Measurements from ENCODE around the gene TTC19. TPM values are rescaled to one million over a fixed set of nuclear protein-coding genes. Genes with fewer than 3 reads are reported as not detected.
A peak's percentile ranks its signal among the peaks of the same experiment; 100 is the strongest.

TTC19 gene
- total RNA-seq, 2 donors from 2014 or later = 64.1 to 75.8 TPM

DNA sequence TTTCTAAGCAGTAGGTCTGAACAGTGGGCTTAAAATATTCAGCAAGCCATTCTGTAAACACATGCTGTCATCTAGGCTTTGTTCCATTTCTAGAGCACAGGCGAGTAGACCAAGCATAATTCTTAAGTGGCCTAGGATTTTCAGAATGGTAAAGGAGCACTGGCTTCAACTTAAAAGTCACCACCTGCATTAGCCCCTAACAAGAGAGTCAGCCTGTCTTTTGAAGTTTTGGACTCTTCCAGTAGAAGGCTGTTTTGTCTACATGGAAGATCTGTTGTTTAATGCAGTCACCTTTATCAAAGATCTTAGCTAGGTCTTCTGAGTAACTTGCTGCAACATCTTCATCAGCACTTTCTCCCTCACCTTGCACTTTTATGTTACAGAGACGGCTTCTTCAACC lies 36.6 kb downstream of the TTC19 start:
- H3K36me3 ChIP-seq (replicated peaks in 1 of 2; ENCODE audit: insufficient read depth in 1 of 2, low read depth in 2 of 2) = peaks cover 11 to 27% of the 10 kb centered on the region in 2 donors
- intact Hi-C loops (cut with DNase I) = no loop called here

GRCh38 chr17:16037636-16038035 lies 38.0 kb downstream of the TTC19 start:
- peaks cover 10 to 16% of the 10 kb centered on the region in 2 donors for H3K36me3 ChIP-seq (replicated peaks in 1 of 2; ENCODE audit: insufficient read depth in 1 of 2, low read depth in 2 of 2)
- no peak for DNase-seq
- no peak for TF ChIP-seq POLR2A (IDR thresholded peaks at IDR 0.05)
- TF ChIP-seq, protein P1, sequence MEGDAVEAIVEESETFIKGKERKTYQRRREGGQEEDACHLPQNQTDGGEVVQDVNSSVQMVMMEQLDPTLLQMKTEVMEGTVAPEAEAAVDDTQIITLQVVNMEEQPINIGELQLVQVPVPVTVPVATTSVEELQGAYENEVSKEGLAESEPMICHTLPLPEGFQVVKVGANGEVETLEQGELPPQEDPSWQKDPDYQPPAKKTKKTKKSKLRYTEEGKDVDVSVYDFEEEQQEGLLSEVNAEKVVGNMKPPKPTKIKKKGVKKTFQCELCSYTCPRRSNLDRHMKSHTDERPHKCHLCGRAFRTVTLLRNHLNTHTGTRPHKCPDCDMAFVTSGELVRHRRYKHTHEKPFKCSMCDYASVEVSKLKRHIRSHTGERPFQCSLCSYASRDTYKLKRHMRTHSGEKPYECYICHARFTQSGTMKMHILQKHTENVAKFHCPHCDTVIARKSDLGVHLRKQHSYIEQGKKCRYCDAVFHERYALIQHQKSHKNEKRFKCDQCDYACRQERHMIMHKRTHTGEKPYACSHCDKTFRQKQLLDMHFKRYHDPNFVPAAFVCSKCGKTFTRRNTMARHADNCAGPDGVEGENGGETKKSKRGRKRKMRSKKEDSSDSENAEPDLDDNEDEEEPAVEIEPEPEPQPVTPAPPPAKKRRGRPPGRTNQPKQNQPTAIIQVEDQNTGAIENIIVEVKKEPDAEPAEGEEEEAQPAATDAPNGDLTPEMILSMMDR (IDR thresholded peaks at IDR 0.05) = no peak

More for the DNA sequence above, 36.6 kb downstream of the TTC19 start:
- Histone ChIP-seq H3K27ac (no peak overlapping the region), H3K4me1 (peaks cover 13% of the 10 kb centered on the region), H3K4me3 (no peak overlapping the region), H3K9me3 (no peaks in the 10 kb centered on the region), H3K27me3 (no peaks in the 10 kb centered on the region)
- TF ChIP-seq, protein P1 (IDR thresholded peaks at IDR 0.05) = no peak
- no peak for TF ChIP-seq POLR2A (IDR thresholded peaks at IDR 0.05)
- ATAC-seq (no peak), DNase-seq (no peak)
- WGBS, 2 donors = 82 to 94% methylated on average over 2 of the region's 2 CpGs

GRCh38 chr17:16040710-16041251 lies 41.2 kb downstream of the TTC19 start:
- H3K9me3 ChIP-seq = no peaks in the 10 kb centered on the region
- H3K4me3 ChIP-seq = no peak overlapping the region
- H3K27me3 ChIP-seq = no peaks in the 10 kb centered on the region
- no peak for TF ChIP-seq POLR2A (IDR thresholded peaks at IDR 0.05)
- TF ChIP-seq, protein P1 (IDR thresholded peaks at IDR 0.05) = no peak
- intact Hi-C loops (cut with DNase I) = no loop called here
- peaks cover 8 to 13% of the 10 kb centered on the region in 2 donors for H3K36me3 ChIP-seq (replicated peaks in 1 of 2; ENCODE audit: insufficient read depth in 1 of 2, low read depth in 2 of 2)
- peak; percentile 71 to 88 (median 84) for DNase-seq
- ATAC-seq = peak; percentile 95
- WGBS, 2 donors = 18 to 26% methylated on average over 4 of the region's 4 CpGs
- H3K27ac ChIP-seq = peak overlapping the region in 3 of 4 donors; percentile 72 to 92 (median 75)
- peaks cover 27% of the 10 kb centered on the region for H3K4me1 ChIP-seq

More at GRCh38 chr17:16037636-16038035, 38.0 kb downstream of the TTC19 start:
- Histone ChIP-seq H3K4me1 (peaks cover 24% of the 10 kb centered on the region), H3K4me3 (no peak overlapping the region), H3K27me3 (no peaks in the 10 kb centered on the region), H3K27ac (peak overlapping the region in 1 of 4 donors; percentile 22), H3K9me3 (no peaks in the 10 kb centered on the region)
- ATAC-seq = no peak
- intact Hi-C loops (cut with DNase I) = no loop called here

DNA sequence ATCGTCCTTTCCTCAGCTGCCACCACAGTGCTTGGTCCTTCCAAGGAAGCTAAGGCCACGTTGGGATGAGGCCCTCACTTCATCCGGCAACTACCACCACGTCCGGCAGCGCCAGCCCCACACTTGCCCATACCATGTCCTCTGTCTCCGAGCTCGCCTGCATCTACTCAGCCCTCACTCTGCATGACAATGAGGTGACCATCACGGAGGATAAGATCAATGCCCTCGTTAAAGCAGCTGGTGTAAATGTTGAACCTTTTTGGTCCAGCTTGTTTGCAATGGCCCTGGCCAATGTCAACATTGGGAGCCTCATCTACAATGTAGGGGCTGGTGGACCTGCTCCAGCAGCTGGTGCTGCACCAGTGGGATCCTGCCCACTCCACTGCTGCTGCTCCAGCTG lies 44.9 kb downstream of the TTC19 start:
- DNase-seq = no peak
- H3K36me3 ChIP-seq (replicated peaks in 1 of 2; ENCODE audit: insufficient read depth in 1 of 2, low read depth in 2 of 2) = peaks cover 0 to 17% of the 10 kb centered on the region in 2 donors
- no peaks in the 10 kb centered on the region for H3K9me3 ChIP-seq
- no peak overlapping the region for H3K4me3 ChIP-seq
- no peak overlapping the region for H3K27ac ChIP-seq
- ATAC-seq = no peak
- peaks cover 36% of the 10 kb centered on the region for H3K4me1 ChIP-seq
- TF ChIP-seq, protein P1 (IDR thresholded peaks at IDR 0.05) = no peak
- TF ChIP-seq POLR2A (IDR thresholded peaks at IDR 0.05) = no peak
- intact Hi-C loops (cut with DNase I) = no loop called here
- 86 to 89% methylated on average over 10 of the region's 10 CpGs for WGBS, 2 donors
- H3K27me3 ChIP-seq = no peaks in the 10 kb centered on the region

GRCh38 chr17:16046966-16047365 lies 47.3 kb downstream of the TTC19 start:
- Histone ChIP-seq H3K27ac (no peak overlapping the region), H3K9me3 (no peaks in the 10 kb centered on the region), H3K4me1 (peaks cover 20% of the 10 kb centered on the region), H3K27me3 (no peaks in the 10 kb centered on the region), H3K36me3 (replicated peaks in 1 of 2; ENCODE audit: insufficient read depth in 1 of 2, low read depth in 2 of 2) (peaks cover 0 to 17% of the 10 kb centered on the region in 2 donors), H3K4me3 (no peak overlapping the region)
- DNase-seq (no peak), ATAC-seq (no peak)
- TF ChIP-seq, protein P1 (IDR thresholded peaks at IDR 0.05) = no peak
- no peak for TF ChIP-seq POLR2A (IDR thresholded peaks at IDR 0.05)
- intact Hi-C loops (cut with DNase I) = no loop called here
- WGBS, 2 donors = 88 to 95% methylated on average over 3 of the region's 3 CpGs

All from body of pancreas (tissue), 4 donors.